ENCODE results near the gene INF2.
"Not testable (repeated sequence)": the region's sequence is repeated elsewhere in the genome, so short reads cannot be mapped to it uniquely, and the experiment has no call there.

The INF2 gene

GRCh38 chr14:104689109-104689880 is at the start of gene INF2:
INF2 (plus strand) TSS chr14:104689618; CDS start chr14:104701366, 11,748 bp downstream.
- peak in 27 of 56 donors; percentile 26 to 75 (median 52) for DNase-seq

GRCh38 chr14:104639885-104640548 is 49.4 kb upstream of the INF2 start:
- DNase-seq: peak in 30 of 56 donors; percentile 16 to 76 (median 48)

- no peak for DNase-seq
Observed at GRCh38 chr14:104640681-104641080, 48.7 kb upstream of the INF2 start.

DNA sequence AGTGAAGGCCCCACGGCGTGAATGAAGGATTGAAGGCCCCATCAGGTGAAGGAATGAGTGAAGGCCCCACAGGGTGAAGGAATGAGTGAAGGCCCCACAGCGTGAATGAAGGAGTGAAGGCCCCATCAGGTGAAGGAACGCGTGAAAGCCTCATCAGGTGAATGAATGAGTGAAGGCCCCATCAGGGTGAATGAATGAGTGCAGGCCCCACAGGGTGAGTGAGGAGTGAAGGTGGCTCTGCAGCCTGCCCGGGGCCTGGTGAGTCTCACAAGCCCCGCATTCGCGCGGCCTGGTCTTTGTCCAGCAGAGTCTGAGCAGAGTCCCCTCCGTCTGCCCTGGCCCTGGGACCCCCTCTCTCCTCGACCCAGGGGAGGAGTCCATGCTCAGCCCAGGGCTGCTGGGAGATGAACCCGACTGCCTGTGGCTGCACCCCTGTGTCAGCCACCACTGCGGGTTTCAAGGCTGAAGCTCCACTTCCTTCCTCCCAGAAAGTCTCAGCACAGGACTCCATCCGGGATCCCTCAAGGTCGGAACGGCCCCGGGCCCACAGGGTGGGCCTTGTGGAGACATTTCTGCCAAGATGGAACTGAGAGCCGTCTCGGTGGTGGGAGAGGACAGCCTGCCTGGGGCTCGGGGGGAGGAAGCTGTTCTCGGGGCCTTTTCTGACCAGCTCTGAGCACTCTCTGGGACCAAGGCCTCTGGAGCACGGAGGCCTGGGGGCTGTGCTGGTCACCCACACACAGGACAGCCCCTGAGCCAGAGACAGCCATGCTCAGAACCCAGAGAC is 47.5 kb upstream of the INF2 start:
- DNase-seq: no peak

- no peak for DNase-seq
Observed at GRCh38 chr14:104642540-104642868, 46.9 kb upstream of the INF2 start.

GRCh38 chr14:104643306-104643705 is 46.1 kb upstream of the INF2 start:
- no peak for DNase-seq

- DNase-seq: no peak
Observed at GRCh38 chr14:104644091-104644635, 45.3 kb upstream of the INF2 start.

DNA sequence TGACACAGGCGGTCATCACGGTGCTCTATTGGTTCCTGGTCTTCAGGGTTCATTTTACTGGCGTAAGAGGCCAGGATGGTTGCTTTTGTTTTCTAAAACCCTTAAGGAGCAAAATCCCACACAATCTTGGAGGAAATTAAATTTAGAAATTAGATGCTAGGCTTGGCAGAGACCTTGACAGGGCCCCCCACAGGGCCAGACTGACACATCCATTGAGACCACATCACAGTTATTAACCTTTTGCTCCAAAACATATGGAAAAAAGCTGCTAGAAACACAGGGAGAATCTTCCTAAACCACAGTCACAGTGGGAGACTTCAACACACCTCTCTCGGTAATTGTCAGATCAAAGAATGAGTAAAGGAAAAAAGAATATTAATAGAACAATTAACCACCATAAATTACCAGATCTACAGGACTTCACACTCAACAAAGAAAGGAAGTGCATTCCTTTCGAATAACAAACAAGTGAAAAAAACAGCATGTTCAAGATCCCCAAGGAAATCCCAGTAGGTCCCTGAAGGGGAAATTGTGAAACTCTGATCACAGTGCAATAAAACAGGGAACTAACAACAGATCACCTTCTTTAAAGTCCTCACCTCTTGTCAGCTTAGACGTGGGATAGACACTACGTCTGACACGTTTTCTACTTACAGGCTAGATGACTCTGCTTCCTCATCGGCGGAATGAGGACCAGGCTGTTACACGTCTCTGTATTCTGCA is 44.6 kb upstream of the INF2 start:
- no peak for DNase-seq

DNA sequence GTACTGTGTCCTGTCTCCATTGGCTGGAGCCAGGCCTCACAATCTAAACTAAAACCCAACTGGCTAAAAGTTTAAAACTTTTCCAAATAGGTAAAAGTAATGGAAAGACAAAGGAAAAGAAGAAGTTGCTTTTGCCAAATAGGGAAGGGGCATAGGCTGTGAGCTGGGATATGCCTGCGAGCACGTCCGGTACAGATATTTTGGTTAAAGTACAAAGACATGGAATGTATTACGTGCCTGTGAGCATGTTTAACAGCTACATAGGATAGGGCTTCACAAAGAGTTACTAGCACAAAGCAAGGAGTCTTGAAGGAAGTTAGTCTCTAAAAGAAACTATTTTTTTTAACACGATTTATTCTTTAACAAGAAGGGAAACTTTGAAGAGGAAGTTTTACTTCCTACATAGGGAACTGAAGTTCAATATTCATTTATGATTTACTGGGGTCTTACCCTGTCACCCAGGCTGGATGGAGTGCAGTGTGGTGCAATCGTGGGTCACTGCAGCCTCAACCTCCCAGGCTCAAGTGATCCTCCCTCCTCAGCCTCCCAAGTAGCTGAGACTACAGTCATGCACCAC is 41.9 kb upstream of the INF2 start:
- no peak for DNase-seq

GRCh38 chr14:104650057-104650980 is 39.1 kb upstream of the INF2 start:
- DNase-seq: peak in 40 of 56 donors; percentile 9 to 81 (median 52)

GRCh38 chr14:104650981-104651875 is 38.2 kb upstream of the INF2 start:
- DNase-seq: no peak

GRCh38 chr14:104651876-104652260 is 37.5 kb upstream of the INF2 start:
- DNase-seq: no peak

GRCh38 chr14:104652386-104652785 is 37.0 kb upstream of the INF2 start:
- DNase-seq: no peak

GRCh38 chr14:104653130-104653920 is 36.1 kb upstream of the INF2 start:
- not testable (repeated sequence) for DNase-seq

DNA sequence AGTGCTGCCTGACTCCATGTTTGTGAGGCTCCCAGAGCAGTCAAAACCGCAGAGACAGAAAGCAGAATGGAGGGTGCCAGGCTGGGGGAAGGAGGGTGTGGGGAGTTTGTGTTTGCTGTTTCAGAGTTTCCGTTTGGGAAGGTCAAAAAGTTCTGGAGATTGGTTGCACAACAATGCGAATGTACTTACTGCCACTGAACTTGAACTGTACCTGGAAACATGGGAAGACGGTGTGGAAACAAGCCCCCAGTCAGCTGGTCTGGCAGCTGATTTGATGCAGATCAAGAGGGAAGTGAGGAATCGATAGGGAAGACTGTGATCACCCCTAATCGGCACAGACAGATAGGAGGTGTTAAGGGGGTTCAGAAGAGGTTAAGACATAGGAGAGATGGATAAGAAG is 35.3 kb upstream of the INF2 start:
- no peak for DNase-seq

DNA sequence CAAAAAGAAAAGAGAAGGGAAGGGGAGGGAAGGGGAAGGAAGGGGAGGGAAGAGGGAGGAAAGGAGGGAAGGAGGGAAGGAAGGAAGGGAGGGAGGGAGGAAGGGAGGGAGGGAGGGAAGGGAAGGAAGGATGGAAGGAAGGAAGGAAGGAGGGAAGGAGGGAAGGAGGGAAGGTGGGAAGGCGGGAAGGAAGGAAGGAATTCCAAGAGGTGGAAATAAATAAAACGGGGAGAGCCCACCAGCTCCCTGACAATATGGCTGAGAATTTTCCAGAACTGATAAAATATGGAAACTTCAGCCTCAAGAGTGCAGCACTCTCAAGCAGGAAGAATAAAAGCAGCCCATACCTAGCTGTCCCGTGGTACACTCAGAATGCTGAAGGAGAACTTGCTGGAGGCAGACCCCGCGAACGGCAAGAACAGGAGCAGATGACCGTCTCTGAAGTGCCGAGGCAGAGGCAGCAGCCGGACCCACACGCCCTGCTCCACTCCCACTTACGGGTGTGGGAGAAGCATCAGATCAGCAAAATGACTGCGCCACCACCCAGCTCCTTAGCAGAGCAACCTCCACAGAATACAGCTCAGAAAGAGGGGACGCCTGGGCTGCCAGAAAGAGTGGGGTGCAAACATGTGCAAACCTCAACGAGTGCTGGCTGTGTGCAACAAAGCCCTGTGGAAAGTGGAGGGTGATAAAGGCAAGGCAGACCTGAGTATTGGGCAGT is 34.1 kb upstream of the INF2 start:
- DNase-seq: peak in 2 of 56 donors; percentile 17 to 39
